Pancreas (tissue), 10 donors: ENCODE data around the gene C20orf96. TPM values are rescaled to one million over a fixed set of nuclear protein-coding genes. Genes with fewer than 3 reads are reported as not detected.

Experiments used
- ATAC-seq, 4 donors: fragments of 200-7000 bp; cut with Tn5 transposase; one replicate each; pipeline versions ENCODE4 v1.8.0 to v1.9.1; 2020; ENCODE audit warnings: mild to moderate bottlenecking in 4 of 4, moderate library complexity in 4 of 4
- DNase-seq, 6 donors: peaks; one replicate each; pipeline ENCODE4 v3.0.0-alpha.2; 2020
- FAIRE-seq: peaks from 2 replicates; lab custom pipeline; 2012; peaks lifted over from hg19 to GRCh38; lab: Jason Lieb, UNC
- H3K27ac ChIP-seq, 4 donors: fragments of 200-600 bp; sonication (generic); 1 replicate in 3 of 4; 2 replicates in 1 of 4; pipeline versions ENCODE4 v1.5.0 to v1.8.0; 2020
- H3K27me3 ChIP-seq, 4 donors: fragments of 200-600 bp; one replicate each; pipeline ENCODE4 v1.8.0; 2021
- H3K36me3 ChIP-seq, 3 donors: fragments of 200-600 bp; sonication (generic) in 1 of 3; one replicate each; pipeline versions ENCODE4 v1.5.0 to v1.8.0; 2020 to 2021
- H3K4me1 ChIP-seq, 3 donors: fragments of 200-600 bp; one replicate each; pipeline ENCODE4 v1.8.0; 2021
- H3K4me3 ChIP-seq, 4 donors: fragments of 200-600 bp; sonication (generic) in 2 of 4; one replicate each; pipeline versions ENCODE4 v1.5.0 to v1.8.0; 2020 to 2021
- H3K9me3 ChIP-seq, 4 donors: fragments of 200-600 bp; one replicate each; pipeline ENCODE4 v1.8.0; 2021
- CTCF ChIP-seq, 4 donors: fragments of 200-600 bp; sonication (generic) in 3 of 4; IDR thresholded peaks; one replicate each; pipeline versions ENCODE4 v1.5.0 to v1.8.0; 2021; ENCODE audit warnings: antibody characterized with exemption in 4 of 4
- WGBS, 2 donors: extraction: QIAGEN DNeasy Blood & Tissue Kit; methylation state at CpG; one replicate each; pipeline ENCODE4 v1.1.7; 2013; 5-methylcytosine and 5-hydroxymethylcytosine counted together
- intact Hi-C, 3 donors: fragments of 100-400 bp; cut with DNase I; formaldehyde crosslinking; loops; one replicate each; pipeline versions ENCODE4 v1.11.1 to v1.14.2; 2022
- polyA plus RNA-seq, 2 donors: library from polyadenylated mRNA; stranded (reverse); fragments of 200-250 nt; gene quantifications; one replicate each; pipeline ENCODE4 v1.2.3, GENCODE V29; 2013
- total RNA-seq, 6 donors: library from RNA; stranded (reverse); fragmentation: NEBNext Ultra II Directional in 4 of 6; extraction: Animal tissue kit (Norgen Biotek cat#: 25700) in 4 of 6; gene quantifications; one replicate each; pipeline versions ENCODE4 v1.2.1 to v1.2.4, GENCODE V29; 2021 to 2023
- donor health status: healthy with polysubstance abuse.
- donor health status: DM: no; HTN: no; CAD: no; lungs with moderate emphysema.
- donor health status: DM: no; HTN: no; CAD: no.
- donor health status: control.
- donor health status: control.
- donor health status: Bipolar disorder and iron deficiency.
- donor health status: DM: yes; HTN: yes; CAD: no.
- donor health status: DM: no; HTN: no; CAD: no.
- donor health status: DM: no; HTN: no; CAD: no.
- donor health status: DM: yes; HTN: yes; CAD: no.

The C20orf96 gene
- total and polyA plus RNA-seq, 8 donors = 2.5 to 6.8 (median 4.0) TPM

- ATAC-seq (no peak), DNase-seq (no peak), FAIRE-seq (no peak)
- TF ChIP-seq CTCF (IDR thresholded peaks at IDR 0.05) = no peak
- H3K27me3 ChIP-seq = no peaks in the 10 kb centered on the region
- 81 to 82% methylated on average over 5 of the region's 5 CpGs for WGBS, 2 donors
- no peaks in the 10 kb centered on the region for H3K9me3 ChIP-seq
- H3K27ac ChIP-seq = no peak overlapping the region
- peaks cover under 1 to 12% (median 11%) of the 10 kb centered on the region in 3 donors for H3K4me1 ChIP-seq
- no peak overlapping the region for H3K4me3 ChIP-seq
- intact Hi-C loops = no loop called here
- H3K36me3 ChIP-seq = no peaks in the 10 kb centered on the region
Observed at GRCh38 chr20:294602-295001, 4.1 kb upstream of the C20orf96 start.

GRCh38 chr20:289693-290083, 862 bp downstream of the C20orf96 start:
- TF ChIP-seq CTCF (IDR thresholded peaks at IDR 0.05) = no peak
- Histone ChIP-seq H3K4me1 (peaks cover 0 to 6% (median 0%) of the 10 kb centered on the region in 3 donors), H3K27me3 (no peaks in the 10 kb centered on the region), H3K27ac (peak overlapping the region; percentile 52 to 79 (median 72)), H3K9me3 (no peaks in the 10 kb centered on the region), H3K4me3 (peak overlapping the region; percentile 40 to 77 (median 44)), H3K36me3 (no peaks in the 10 kb centered on the region)
- DNase-seq (no peak), FAIRE-seq (no peak), ATAC-seq (peak in 1 of 4 donors; percentile 6)
- intact Hi-C loops = no loop called here
- WGBS, 2 donors = 34 to 37% methylated on average over 2 of the region's 2 CpGs

- H3K9me3 ChIP-seq = no peaks in the 10 kb centered on the region
- no peak overlapping the region for H3K27ac ChIP-seq
- H3K4me1 ChIP-seq = peaks cover 0 to 6% (median 0%) of the 10 kb centered on the region in 3 donors
- no peaks in the 10 kb centered on the region for H3K36me3 ChIP-seq
- no peak for ATAC-seq
- no peak for TF ChIP-seq CTCF (IDR thresholded peaks at IDR 0.05)
- no peak for FAIRE-seq
- intact Hi-C loops = no loop called here
- WGBS, 2 donors = 78% methylated on average over 3 of the region's 3 CpGs
- no peaks in the 10 kb centered on the region for H3K27me3 ChIP-seq
- DNase-seq = peak in 1 of 6 donors; percentile 27
- peak overlapping the region in 1 of 4 donors; percentile 77 for H3K4me3 ChIP-seq
Observed at GRCh38 chr20:288956-289692, 1.4 kb downstream of the C20orf96 start.

GRCh38 chr20:286508-286907, 4.0 kb downstream of the C20orf96 start:
- Histone ChIP-seq H3K4me3 (no peak overlapping the region), H3K9me3 (no peaks in the 10 kb centered on the region), H3K27me3 (no peaks in the 10 kb centered on the region), H3K36me3 (no peaks in the 10 kb centered on the region), H3K4me1 (peaks cover 0 to 6% (median 0%) of the 10 kb centered on the region in 3 donors), H3K27ac (no peak overlapping the region)
- ATAC-seq (no peak), FAIRE-seq (no peak), DNase-seq (no peak)
- 59 to 67% methylated on average over 2 of the region's 2 CpGs for WGBS, 2 donors
- intact Hi-C loops = no loop called here
- TF ChIP-seq CTCF (IDR thresholded peaks at IDR 0.05) = no peak

- WGBS, 2 donors = 57 to 67% methylated on average over 3 of the region's 3 CpGs
- Histone ChIP-seq H3K9me3 (no peaks in the 10 kb centered on the region), H3K4me3 (no peak overlapping the region), H3K27me3 (no peaks in the 10 kb centered on the region), H3K4me1 (peaks cover 0 to under 1% (median 0%) of the 10 kb centered on the region in 3 donors), H3K27ac (no peak overlapping the region), H3K36me3 (no peaks in the 10 kb centered on the region)
- ATAC-seq = no peak
- DNase-seq = no peak
- intact Hi-C loops = no loop called here
- no peak for FAIRE-seq
- TF ChIP-seq CTCF (IDR thresholded peaks at IDR 0.05) = no peak
Observed at GRCh38 chr20:284172-284571, 6.4 kb downstream of the C20orf96 start.
